Uterus (tissue), 2 donors: ENCODE results near the gene MALL.
"Not testable (repeated sequence)": the region's sequence is repeated elsewhere in the genome, so short reads cannot be mapped to it uniquely, and the experiment has no call there.

Experiments
- CTCF ChIP-seq, 4 experiments: fragments of 200-600 bp in 2 of 4; fragments of 450-650 bp in 2 of 4; sonication (generic) in 2 of 4; IDR thresholded peaks; one replicate each; pipeline ENCODE4 v1.5.1; 2016 to 2019; ENCODE audit warnings: antibody characterized with exemption in 4 of 4, mild to moderate bottlenecking in 2 of 4, moderate library complexity in 1 of 4
- POLR2A ChIP-seq, 2 donors: fragments of 450-650 bp; IDR thresholded peaks; one replicate each; pipeline ENCODE4 v1.6.1; 2016; ENCODE audit warnings: antibody characterized with exemption in 2 of 2, mild to moderate bottlenecking in 1 of 2, moderate library complexity in 1 of 2

- not testable (repeated sequence) for TF ChIP-seq CTCF, POLR2A (IDR thresholded peaks at IDR 0.05)
These were observed 39.7 kb downstream of the MALL start for GRCh38 chr2:110075896-110076295.
